DOHH2 (cell line): ENCODE measurements around the gene VDAC2.

ENCODE experiments used
- H3F3A ChIP-seq: fragments of 200-600 bp; sonication (generic), shearing (Covaris generic); 2 replicates; pipeline ENCODE4 v1.6.0; 2016; ENCODE audit warnings: antibody characterized with exemption, mild to moderate bottlenecking; ENCODE audit not compliant: control insufficient read depth, insufficient read depth
- H3K27ac ChIP-seq: fragments of 200-600 bp; sonication (generic); 2 replicates; pipeline ENCODE4 v1.5.1; 2014; ENCODE audit warnings: low read depth, mild to moderate bottlenecking, low read length, moderate library complexity
- H3K27me3 ChIP-seq: fragments of 200-600 bp; sonication (generic); 2 replicates; pipeline ENCODE4 v1.6.1; 2014; ENCODE audit warnings: mild to moderate bottlenecking, low read length, mixed read lengths; ENCODE audit not compliant: control insufficient read depth
- H3K36me3 ChIP-seq: fragments of 200-600 bp; sonication (generic); 2 replicates; pipeline ENCODE4 v1.6.1; 2014; ENCODE audit warnings: mild to moderate bottlenecking, low read length, moderate library complexity, mixed read lengths; ENCODE audit not compliant: control insufficient read depth
- H3K4me1 ChIP-seq: fragments of 200-600 bp; sonication (generic); 2 replicates; pipeline ENCODE4 v1.6.1; 2014; ENCODE audit warnings: mild to moderate bottlenecking, low read length, mixed read lengths; ENCODE audit not compliant: control insufficient read depth
- H3K4me2 ChIP-seq: fragments of 200-600 bp; sonication (generic); 2 replicates; pipeline ENCODE4 v1.6.0; 2014; ENCODE audit warnings: mild to moderate bottlenecking, low read length, moderate library complexity
- H3K4me3 ChIP-seq: fragments of 200-600 bp; sonication (generic); 2 replicates; pipeline ENCODE4 v1.5.1; 2014; ENCODE audit warnings: mild to moderate bottlenecking, low read length, mixed read lengths
- H3K79me2 ChIP-seq: fragments of 200-600 bp; sonication (generic); 2 replicates; pipeline ENCODE4 v1.6.1; 2014; ENCODE audit warnings: mild to moderate bottlenecking, low read length, mixed read lengths; ENCODE audit not compliant: control insufficient read depth
- H3K9me2 ChIP-seq: fragments of 200-600 bp; sonication (generic); replicated peaks from 2 replicates; pipeline ENCODE4 v1.6.1; 2014; ENCODE audit warnings: mild to moderate bottlenecking, low read length, mixed read lengths; ENCODE audit not compliant: control insufficient read depth
- H3K9me3 ChIP-seq: fragments of 200-600 bp; sonication (generic); 2 replicates; pipeline ENCODE4 v1.6.1; 2014; ENCODE audit warnings: antibody characterized with exemption, low read length, mixed read lengths; ENCODE audit not compliant: control insufficient read depth, insufficient read depth
- H4K20me1 ChIP-seq: fragments of 200-600 bp; sonication (generic); 2 replicates; pipeline ENCODE4 v1.6.0; 2014; ENCODE audit warnings: low read depth, mild to moderate bottlenecking, antibody characterized with exemption, low read length, moderate library complexity; ENCODE audit not compliant: control insufficient read depth, insufficient read depth
- CTCF ChIP-seq: fragments of 200-600 bp; sonication (generic); IDR thresholded peaks from one replicate; pipeline ENCODE4 v1.5.1; 2014; ENCODE audit warnings: antibody characterized with exemption, mild to moderate bottlenecking, low read depth, low read length; ENCODE audit not compliant: poor library complexity, severe bottlenecking
- EZH2phosphoT487 ChIP-seq: fragments of 200-600 bp; sonication (generic); IDR thresholded peaks from 2 replicates; pipeline ENCODE4 v1.6.1; 2017; ENCODE audit warnings: borderline replicate concordance, mild to moderate bottlenecking, antibody characterized with exemption, low read length, moderate library complexity, mixed read lengths

Gene VDAC2

GRCh38 chr10:75234017-75234682 lies 23.6 kb downstream of the VDAC2 start:
- H3K4me1 ChIP-seq = peaks cover 29% of the 10 kb centered on the region
- H3K36me3 ChIP-seq = peaks cover 48% of the 10 kb centered on the region
- H3F3A ChIP-seq = peaks cover 32% of the 10 kb centered on the region
- H3K27me3 ChIP-seq = no peaks in the 10 kb centered on the region
- H3K9me2 ChIP-seq = no peaks in the 10 kb centered on the region
- H3K79me2 ChIP-seq = peaks cover 44% of the 10 kb centered on the region
- H3K4me3 ChIP-seq = peak overlapping the region; percentile 84
- H3K4me2 ChIP-seq = peak overlapping the region; percentile 99
- TF ChIP-seq CTCF = no peak
- no peak for TF ChIP-seq EZH2phosphoT487
- H4K20me1 ChIP-seq = no peaks in the 10 kb centered on the region
- H3K9me3 ChIP-seq = no peaks in the 10 kb centered on the region
- peak overlapping the region; percentile 76 for H3K27ac ChIP-seq

- H4K20me1 ChIP-seq = no peaks in the 10 kb centered on the region
- peak overlapping the region; percentile 76 for H3K27ac ChIP-seq
- H3K27me3 ChIP-seq = no peaks in the 10 kb centered on the region
- TF ChIP-seq EZH2phosphoT487 (no peak), CTCF (peak; percentile 53)
- peaks cover 41% of the 10 kb centered on the region for H3K36me3 ChIP-seq
- H3K9me2 ChIP-seq = no peaks in the 10 kb centered on the region
- no peaks in the 10 kb centered on the region for H3K9me3 ChIP-seq
- H3K4me1 ChIP-seq = peaks cover 29% of the 10 kb centered on the region
- peak overlapping the region; percentile 84 for H3K4me3 ChIP-seq
- peaks cover 25% of the 10 kb centered on the region for H3F3A ChIP-seq
- peaks cover 42% of the 10 kb centered on the region for H3K79me2 ChIP-seq
- H3K4me2 ChIP-seq = peak overlapping the region; percentile 99
These were observed 24.2 kb downstream of the VDAC2 start for GRCh38 chr10:75234683-75235374.

- H3K4me3 ChIP-seq = peak within 1 kb of the TSS; percentile 84
- peaks cover 39% of the 10 kb centered on the region for H3K79me2 ChIP-seq
- H3K27ac ChIP-seq = peak within 1 kb of the TSS; percentile 76
- peaks cover 34% of the 10 kb centered on the region for H3K36me3 ChIP-seq
- H4K20me1 ChIP-seq = no peaks in the 10 kb centered on the region
- H3K9me3 ChIP-seq = no peaks in the 10 kb centered on the region
- H3F3A ChIP-seq = peaks cover 18% of the 10 kb centered on the region
- no peaks in the 10 kb centered on the region for H3K9me2 ChIP-seq
- peak within 1 kb of the TSS; percentile 99 for H3K4me2 ChIP-seq
- H3K4me1 ChIP-seq = peaks cover 26% of the 10 kb centered on the region
- no peaks in the 10 kb centered on the region for H3K27me3 ChIP-seq
- no peak for TF ChIP-seq EZH2phosphoT487
- peak; percentile 99 for TF ChIP-seq CTCF
These were observed 25.0 kb downstream of the VDAC2 start, which contains the start of gene COMTD1 for GRCh38 chr10:75235375-75236177. COMTD1 (minus strand) TSS chr10:75235957; CDS start chr10:75235928, 29 bp downstream.
